HG03280 (cell line): ENCODE measurements around the gene WNT9A.

Experiments
- ATAC-seq: cut with Tn5 transposase; IDR thresholded peaks from one replicate; pipeline ENCODE4 v1.9.1; 2021; ENCODE audit warnings: mild to moderate bottlenecking, moderate library complexity; ENCODE audit not compliant: unreplicated experiment

Gene WNT9A

DNA sequence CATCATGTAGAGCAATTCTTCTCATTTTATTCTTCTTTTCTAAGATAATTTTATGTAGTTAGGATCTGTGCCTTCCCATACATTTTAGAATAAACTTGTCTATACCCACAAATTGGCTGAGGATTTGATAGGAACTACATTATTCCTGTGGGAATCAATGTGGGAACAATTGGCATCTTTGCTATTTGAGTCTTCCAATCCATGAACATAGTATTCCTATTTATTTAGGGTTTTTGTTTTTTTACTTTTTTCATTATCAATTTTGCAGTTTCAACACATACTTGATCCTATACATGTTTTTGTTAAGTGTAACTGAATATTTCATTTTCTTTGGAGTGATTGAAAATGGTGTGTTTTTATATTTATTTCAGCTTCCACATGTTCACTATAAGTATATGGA is 8.1 kb upstream of the WNT9A start:
- ATAC-seq = no peak

DNA sequence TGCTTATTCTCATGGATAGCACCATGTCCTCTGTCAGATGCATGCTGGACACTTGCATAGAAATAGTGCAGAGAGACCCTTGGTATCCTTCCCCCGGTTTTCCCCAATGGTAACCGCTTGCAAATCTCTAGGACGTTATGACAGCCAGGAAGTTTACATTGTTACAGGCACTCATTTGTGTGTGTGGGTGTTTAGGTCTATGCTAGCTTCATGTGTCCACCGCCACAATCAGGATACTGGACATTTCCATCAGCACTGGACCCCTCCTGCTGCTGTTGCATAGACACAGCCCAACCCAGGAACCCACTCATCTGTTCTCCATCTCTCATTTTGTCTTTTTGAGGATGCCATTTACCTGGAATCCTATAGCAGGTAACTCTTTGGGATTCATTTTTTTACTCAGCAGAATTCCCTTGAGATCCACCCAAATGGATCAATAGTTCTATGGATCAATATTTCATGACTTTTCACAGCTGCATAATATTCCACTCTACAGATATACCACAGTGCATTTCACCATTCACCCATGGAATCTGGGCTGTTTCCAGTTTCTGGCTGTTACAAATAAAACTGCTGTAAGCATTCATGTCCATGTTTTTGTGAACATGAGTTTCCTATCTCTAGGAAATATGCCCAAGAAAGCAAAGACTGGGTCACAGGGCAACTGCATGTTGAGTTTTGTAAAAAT is 6.6 kb upstream of the WNT9A start:
- no peak for ATAC-seq

DNA sequence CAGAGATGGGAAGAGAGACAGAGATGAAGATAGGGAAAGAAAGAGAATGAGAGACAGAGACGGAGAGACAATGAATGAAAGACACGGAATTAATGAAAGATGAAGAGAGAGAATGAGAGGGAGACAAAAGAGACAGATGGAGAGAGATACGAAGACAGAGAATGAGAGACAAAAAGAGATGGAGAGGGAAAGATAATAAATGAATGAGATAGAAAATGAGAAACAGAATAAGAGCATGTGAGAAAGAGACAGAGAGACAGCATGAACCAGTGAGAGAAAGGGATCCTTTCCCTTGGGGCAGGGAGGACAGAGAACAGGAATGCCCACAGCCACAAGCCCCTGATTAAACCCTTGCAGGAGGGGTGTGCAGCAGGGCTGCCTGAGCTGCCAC is 5.3 kb upstream of the WNT9A start:
- ATAC-seq = no peak

DNA sequence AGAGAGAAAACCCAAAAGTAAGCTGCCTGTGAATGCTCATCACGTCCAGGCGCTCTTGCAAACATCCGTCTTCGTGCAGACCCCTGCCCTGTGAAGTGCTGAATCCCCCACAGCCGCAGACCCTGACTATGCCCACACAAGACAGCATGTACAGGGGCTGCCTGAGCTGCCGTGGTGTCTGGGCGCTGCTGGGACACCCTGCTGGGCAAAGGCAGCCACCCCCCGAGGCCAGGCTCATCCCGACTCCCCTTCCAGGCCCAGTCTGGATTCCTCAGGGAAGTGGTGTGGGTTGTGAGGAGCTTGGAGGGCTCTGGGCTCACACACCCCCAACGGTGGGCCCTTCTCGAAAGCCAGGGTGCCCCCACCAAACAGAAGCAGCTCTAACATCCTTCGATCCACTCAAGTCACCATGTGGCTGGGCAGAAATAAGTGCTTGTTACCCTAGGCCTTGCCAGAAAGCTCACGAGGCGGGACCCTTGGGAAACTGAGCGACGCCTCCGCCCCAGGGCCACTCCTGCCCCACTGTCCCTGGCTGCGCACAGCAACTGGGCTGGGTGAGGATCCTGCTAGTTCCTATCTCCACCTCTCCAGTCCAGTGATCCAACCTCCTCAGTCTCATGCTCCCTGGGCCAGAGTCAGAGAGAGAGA is 4.8 kb upstream of the WNT9A start:
- no peak for ATAC-seq

DNA sequence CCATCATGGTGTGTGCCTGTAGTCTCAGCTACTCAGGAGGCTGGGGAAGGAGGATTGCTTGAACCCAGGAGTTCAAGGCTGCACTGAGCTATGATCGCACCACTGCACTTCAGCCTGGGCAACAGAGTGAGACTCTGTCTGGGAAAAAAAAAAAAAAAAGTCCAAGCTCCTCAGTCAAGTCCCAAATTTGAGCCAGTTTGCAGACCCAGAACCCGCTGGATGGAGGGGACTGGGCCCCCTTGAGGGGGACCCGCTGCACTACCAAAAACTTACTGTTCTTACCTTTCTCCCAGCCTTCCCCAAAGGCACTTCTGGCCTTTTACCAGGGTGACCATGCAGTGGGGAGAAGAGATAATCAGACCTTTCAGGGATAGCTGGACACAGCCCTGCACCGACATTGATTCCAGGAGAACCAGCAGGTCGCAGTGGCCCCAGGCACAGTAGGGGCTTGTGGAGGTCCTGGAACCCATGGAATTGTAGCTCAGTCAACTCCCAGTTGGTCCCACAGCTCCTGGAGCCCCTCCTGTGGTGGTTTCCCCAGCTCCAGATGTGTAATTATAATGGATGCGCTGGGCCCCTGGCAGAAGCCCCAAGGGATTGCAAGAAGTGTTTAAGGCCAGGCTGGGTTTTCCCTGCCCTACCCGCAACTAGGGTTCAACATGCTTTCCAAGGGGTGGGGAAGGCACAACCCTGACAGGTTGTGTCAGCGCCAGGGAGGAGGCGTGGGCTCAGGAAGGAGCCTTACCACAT is 4.1 kb upstream of the WNT9A start:
- ATAC-seq = no peak

DNA sequence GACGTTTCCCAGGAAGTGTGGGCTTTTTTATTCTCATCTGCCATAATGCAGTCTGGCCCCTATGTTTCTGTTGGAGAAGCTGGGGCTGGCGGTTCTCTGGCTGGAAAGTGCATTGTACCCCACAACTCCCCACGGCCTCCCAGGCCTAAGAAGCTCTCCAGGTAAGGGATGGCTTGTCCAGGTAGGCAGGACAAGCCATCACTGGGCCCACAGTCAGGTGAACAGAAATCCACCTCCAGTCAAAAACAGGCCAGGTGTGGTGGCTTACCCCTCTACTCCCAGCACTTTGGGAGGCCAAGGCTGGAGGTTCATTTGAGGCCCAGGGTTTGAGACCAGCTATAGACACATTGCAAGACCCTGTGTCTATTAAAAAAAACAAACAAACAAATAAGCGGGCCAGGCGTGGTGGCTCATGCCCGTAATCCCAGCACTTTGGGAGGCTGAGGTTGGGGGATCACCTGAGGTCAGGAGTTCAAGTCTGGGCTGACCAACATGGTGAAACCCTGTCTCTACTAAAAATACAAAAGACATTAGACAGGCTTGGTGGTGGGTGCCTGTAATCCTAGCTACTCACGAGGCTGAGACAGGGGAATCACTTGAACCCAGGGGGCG is 3.1 kb upstream of the WNT9A start:
- no peak for ATAC-seq

DNA sequence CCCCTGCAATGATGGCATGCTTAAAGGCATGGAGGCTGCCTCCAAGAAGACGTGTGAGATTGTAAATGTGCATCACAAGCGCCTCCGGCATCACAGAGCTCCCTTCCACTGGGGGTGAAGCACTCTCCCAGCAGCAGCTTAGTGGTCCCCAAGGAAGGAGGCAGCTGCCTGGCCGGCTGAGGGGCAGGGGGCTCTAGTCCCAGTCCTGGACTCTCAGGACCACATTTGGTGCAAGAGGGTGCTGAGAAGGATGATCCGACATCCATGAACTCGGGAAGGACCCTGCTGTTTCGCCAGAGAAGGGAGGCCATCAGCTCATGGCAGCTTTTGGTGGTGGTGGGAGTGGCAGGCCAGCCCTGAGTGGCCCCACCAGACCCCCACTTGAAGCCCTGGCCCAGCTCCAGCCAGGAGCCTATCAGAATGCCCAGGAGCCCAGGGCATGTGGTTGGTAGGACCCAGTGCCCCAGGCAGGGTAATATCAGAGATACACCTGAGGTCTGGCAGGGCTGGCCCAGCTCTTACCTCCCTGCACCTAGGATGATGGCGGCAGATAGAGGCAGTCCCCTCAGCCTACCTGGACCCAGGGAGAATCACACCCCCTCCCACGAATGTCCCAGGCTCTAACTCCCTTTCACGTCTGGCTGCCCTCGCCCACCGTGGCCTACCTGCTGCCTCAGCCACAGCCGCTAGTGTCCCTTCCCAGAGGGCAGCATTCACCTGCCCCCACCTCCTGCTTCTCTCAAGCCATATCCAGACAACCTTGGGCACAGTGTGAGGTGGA is 2.4 kb upstream of the WNT9A start:
- ATAC-seq = no peak

DNA sequence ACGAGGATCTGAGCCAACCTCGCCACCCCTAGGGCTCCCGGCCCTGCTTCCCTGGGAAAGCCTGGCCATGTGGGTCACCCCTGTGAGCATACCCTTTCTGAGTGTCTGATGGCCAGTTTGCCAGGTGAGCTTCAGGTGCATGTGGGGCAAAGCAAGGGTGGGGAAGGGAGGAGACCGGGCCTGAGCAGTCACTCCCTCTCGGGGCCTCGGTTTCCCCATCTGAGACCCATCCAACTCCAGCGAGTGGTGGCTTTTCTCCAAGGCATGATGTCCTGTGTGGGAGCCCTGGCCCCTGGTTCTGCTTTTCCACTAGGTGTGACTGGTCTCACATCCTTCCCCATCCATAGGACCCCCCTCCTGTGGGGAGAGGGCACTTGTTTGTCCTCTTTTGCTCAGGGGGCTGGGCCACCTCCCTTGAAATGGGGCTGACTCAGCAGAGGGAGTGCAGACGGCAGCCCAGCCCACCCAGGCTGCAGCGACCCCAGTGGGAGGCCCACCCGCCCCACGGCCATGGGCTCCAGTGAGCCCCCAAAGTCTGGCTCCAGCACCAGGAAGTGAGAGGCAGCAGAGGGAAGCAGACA is 1.7 kb upstream of the WNT9A start:
- ATAC-seq = no peak

DNA sequence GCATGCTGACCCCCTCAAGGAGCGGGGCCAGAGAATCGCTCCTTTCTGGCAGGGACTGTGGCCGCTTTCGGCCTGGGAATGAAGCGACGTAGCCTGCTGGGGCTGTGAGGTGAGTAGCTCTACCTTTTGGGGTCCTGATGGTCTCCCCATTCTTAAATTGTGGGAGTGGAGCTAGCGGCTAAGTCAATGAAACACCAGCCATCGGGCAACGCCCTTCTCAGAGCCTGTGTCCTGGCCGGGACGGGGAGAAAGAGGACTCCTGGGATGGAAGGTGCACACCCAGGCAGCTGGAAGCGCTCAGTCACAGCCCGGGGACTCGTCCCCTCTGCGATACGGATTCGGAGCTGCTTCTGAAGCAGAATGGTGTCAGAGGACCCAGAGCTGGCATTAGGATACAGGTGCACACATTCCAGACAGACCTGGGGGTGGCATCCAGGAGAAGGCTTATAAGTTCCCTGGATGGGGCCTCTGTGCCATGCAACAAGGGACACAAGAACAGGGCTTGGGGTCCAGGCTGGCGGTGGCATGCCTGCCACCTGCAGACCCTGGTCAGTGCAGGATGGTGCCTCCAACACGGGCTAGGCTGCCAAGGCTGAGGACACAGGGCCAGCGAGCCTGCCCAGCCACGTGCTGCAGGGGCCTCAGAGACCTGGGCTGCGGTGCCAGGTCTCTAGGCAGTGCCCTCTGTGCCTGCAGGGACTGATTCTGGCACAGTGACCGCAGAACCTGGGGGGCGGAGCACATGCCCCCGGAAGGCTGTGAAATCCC is 945 bp upstream of the WNT9A start:
- ATAC-seq = no peak

DNA sequence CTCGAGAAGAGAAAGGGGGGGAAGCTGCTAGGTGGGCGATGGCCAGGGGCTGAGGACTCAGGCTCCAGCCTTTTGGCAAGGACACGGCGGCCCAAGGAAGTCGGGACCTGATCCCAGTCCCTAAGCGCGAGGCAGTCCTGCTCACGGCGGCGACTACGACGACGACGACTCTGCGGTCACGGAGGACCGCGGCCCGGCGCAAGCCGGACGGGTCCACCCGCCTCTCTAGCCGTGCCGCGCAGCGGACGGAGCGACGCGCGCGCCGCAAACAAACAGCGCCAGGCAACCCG is 401 bp downstream of the WNT9A start:
- no peak for ATAC-seq

DNA sequence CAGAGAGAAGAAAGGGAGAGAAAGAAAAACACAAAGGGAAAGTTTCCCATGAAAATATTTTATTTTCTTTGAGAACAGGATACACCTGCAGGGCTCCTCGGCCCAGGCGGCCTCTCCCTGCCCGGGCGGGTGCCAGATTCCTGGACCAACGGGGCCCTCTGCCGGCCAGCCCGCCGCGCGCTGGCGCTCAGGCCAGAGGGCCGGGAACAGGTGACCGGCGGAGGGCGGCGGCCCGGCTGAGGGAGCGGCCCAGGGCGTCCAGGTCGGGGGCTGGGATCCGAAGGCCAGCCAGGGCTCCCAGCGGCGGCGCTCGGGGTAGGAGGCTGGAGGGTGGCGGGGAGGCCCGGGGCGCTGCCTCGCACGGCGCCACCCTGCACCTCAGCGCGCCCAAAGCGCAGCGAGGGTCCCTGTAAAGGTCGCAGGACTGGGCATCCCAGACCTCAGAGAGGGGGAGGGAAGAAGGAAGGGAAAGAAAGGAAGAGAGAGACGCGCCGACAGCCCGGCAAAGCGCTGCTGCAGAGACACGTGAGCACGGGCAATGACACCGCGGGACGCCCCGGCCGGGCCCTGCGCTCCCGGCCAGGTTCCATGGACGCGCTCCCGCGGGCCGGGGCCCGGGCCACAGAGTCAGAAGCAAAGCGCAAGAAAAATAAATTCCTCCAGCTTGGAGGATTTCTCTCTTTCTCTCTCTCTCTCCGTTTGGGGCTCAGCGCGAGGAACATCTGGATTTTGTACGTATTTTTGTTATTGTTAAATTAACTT is 927 bp downstream of the WNT9A start:
- no peak for ATAC-seq

DNA sequence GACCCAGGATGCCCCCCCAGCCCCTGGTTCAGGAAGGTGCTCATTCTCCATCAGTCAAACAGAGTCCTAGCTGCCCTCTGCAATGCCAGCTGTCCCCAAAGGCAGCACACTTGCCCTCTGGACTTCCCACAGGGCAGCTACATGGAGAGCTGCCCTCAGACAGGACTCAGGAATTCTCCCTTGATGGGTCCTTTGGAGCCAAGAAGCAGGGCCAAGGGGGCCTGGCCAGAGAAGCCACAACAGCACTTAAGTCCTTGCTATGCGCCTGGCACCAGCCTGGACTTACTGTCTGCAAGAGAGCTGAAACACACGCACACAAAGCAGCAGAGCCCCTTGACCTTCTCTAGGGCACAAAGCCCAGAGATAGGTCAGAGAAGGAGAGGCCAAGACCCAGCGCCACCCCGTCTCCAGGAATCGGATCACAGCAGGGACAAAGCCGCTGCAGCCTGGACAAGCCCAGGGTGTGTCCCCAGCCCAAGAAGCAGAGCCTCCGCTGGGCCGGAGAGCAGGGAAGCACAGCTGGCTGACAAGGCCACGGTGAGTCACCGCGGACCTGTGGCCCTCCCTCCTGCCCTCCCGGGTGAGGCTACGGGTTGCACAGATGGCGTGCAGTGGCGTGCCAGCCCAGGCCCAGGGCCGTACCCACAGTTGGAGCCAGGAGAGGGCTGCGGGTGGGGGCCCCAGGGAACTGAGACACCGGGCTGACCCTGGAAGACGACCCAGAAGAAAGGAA is 1.7 kb downstream of the WNT9A start:
- ATAC-seq = no peak

DNA sequence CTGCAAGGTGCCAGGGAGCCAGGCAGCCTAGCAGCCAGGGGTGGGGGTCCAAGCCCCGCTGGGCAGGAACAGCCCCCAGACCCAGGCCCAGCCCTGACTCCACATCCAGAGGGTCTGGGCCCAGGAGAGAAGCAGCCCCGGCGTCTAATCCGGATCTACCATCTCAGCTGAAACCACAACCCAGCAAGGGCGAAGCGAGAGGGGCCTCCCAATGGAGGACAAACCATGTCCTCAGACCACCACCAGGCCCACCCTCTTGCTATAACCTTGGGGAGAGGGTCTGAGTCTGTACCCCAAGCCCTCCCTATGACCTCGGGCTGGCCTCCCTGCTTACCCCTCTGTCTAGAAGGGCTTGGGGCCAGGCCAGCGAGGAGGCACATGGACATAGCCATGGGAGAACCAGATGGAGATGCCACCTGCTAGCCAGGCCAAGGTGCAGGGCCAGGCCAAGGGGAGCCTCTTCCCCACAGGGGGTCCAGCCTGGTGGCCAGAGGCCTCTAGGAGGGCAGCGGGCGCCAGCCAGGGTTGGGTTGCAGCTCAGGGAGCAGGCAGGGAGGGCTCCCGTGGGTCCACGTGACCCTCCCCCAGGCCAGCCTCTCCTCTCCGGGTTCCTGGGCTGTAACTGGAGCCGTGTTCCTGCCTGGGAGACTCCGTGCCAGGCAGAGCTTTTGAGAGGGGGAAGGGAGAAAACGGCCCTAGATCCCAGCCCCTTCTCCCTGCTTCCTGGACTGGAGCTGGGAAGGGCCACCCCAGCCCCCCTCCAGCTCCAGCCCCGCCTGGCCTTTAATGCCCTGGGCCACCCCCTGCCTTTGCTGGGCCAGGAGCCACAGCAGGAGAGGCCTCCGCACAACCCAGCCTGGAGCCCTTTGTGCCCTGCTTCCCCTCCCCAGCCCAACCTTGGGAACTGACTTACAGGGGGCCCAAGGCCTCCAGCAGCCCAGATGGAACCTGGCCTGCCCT is 2.5 kb downstream of the WNT9A start:
- ATAC-seq = no peak

DNA sequence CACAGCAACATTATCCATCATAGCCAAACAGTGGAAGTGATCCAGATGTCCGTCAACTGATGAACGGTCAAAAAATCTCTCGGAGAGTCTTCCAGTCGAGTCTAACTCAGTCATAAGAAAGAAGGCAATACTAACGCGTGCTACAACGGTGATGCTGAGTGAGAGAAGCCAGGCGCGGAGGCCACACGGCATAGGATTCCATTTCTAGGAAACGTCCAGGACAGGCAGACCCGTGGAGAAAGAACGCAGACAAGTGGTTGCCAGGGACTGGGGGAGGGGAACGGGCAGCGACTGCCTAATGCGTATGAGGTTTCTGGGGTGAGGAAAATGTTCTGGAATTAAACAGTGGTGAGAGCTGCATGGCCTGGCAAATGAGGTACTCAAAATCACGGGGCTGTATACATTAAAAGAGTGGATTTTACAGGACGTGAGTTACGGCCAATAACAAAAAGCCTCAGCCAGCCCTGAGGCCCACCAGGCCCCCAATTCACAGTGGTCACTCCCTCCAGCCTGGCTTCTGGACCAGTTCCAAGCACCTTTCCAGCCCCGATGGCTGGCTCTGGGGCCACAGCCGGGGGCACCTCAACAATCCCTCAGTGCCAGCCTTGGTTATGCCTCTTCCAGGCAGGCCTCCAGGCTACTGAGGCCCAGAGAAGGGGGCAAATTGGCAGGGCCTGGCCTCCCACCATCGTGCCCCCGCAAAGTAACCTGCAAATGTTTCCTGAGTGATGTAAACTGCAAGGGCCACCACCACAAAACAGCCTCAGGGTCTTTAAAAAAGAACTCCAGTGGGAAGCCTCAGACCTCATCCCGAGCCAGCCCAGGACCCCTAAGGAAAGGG is 3.4 kb downstream of the WNT9A start:
- ATAC-seq = no peak

DNA sequence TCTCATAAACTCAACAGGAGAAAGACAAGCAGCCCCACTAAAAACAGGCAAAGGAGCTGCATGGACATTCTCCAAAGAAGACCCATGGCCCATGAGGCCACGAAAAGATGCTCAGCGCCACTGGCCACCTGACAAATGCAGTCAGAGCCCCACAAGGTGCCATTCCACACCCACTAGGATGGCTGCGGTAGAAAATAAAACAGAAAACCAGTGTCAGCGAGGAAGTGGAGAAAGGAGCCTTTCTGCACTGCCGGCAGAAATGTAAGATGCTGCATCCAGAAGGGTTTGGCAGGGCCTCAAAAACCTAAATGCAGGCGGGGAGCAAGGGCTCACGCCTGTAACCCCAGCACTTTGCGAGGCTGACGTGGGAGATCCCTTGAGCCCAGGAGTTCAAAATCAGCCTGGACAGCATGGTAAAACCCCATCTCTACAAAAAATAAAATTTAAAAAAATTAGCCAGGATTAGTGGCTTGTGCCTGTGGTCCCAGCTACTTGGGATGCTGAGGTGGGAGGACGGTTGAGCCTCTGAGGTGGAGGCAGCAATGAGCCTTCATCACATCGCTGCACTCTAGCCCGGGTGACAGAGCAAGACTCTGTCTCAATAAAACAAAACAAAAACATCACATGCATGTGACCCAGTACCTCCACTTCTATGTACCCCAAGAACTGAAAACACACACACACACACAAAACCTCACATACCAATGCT is 4.2 kb downstream of the WNT9A start:
- no peak for ATAC-seq

DNA sequence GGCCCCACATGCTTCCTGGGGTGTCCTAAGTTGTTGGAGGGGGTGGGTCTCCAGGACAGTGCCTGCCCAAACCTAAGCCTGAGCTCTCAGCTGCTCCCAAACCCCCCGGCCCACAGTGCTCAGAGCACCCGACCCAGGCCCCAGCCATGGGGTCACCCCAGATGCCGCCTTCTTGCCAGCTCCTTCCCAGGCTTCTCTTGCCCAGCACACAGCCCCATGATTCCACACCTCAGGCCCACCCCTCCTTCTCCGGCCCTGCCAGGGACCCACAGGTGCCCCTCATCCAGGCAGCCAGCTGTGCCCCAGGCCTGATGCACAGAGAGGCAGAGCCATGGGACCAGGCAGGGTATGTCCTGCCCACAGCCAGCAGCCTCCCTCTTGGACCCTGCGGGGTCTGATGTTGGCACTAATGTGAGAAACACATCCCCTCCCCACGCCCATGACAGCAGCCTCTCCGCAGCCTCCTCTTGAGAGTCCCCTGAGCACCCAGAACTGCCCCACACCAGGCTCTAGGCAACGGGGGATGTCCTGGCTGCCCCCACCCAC is 4.9 kb downstream of the WNT9A start:
- ATAC-seq = no peak
